HepG2 (cell line): ENCODE measurements around the gene DEFB124. TPM values are rescaled to one million over a fixed set of nuclear protein-coding genes. Genes with fewer than 3 reads are reported as not detected.

Experiments used
- CCDC6 ChIP-seq: sonication (generic); formaldehyde crosslinking; IDR thresholded peaks from 2 replicates; pipeline ENCODE4 v1.8.1; 2022; ENCODE audit warnings: mild to moderate bottlenecking, missing genetic modification reagents, moderate library complexity
- ERF ChIP-seq: IDR thresholded peaks from 2 replicates; pipeline ENCODE4 v1.6.1; 2018; ENCODE audit warnings: missing biosample characterization, missing genetic modification reagents
- KDM2A ChIP-seq: sonication (generic); formaldehyde crosslinking; IDR thresholded peaks from 2 replicates; pipeline ENCODE4 v1.4.0; 2020; ENCODE audit warnings: low read depth, missing genetic modification reagents, borderline replicate concordance
- NFKB2 ChIP-seq: sonication (generic); formaldehyde crosslinking; IDR thresholded peaks from 2 replicates; pipeline ENCODE4 v1.4.0; 2020; ENCODE audit warnings: missing genetic modification reagents, borderline replicate concordance
- RERE ChIP-seq: IDR thresholded peaks from 2 replicates; pipeline ENCODE4 v1.6.1; 2016; ENCODE audit warnings: low read depth, missing genetic modification reagents, missing compliant biosample characterization
- SNAPC4 ChIP-seq: sonication (generic); formaldehyde crosslinking; IDR thresholded peaks from 2 replicates; pipeline ENCODE4 v1.4.0; 2020; ENCODE audit warnings: mild to moderate bottlenecking, missing genetic modification reagents
- ZNF253 ChIP-seq: sonication (generic); formaldehyde crosslinking; IDR thresholded peaks from 2 replicates; pipeline ENCODE4 v1.8.0; 2022; ENCODE audit warnings: mild to moderate bottlenecking, missing genetic modification reagents, borderline replicate concordance
- ZNF567 ChIP-seq: sonication (generic); formaldehyde crosslinking; IDR thresholded peaks from 2 replicates; pipeline ENCODE4 v1.8.1; 2023; ENCODE audit warnings: mild to moderate bottlenecking, missing genetic modification reagents, borderline replicate concordance
- ZNF704 ChIP-seq: sonication (generic); formaldehyde crosslinking; IDR thresholded peaks from 2 replicates; pipeline ENCODE4 v1.8.1; 2023; ENCODE audit warnings: mild to moderate bottlenecking, inconsistent platforms, moderate library complexity, missing genetic modification reagents, borderline replicate concordance
- polyA plus RNA-seq, 8 experiments: library from polyadenylated mRNA; depleted of rRNA in 3 of 8; stranded (reverse) in 7 of 8; unstranded in 1 of 8; fragments of >200 nt; fragmentation: Illumina TruSeq in 4 of 8; extraction: Trizol in 4 of 8; gene quantifications; 2 replicates each; pipeline versions ENCODE4 v1.2.1 to v1.2.3, GENCODE V29; 2011 to 2016; ENCODE audit warnings: low read depth in 4 of 8, missing spikeins in 1 of 8, mixed read lengths in 1 of 8; ENCODE audit not compliant: insufficient read depth in 1 of 8
- total RNA-seq, 5 experiments: library from RNA; depleted of rRNA; stranded (reverse); fragments of >200 nt; fragmentation: Illumina TruSeq; extraction: Trizol; gene quantifications; 2 replicates each; pipeline ENCODE4 v1.2.3, GENCODE V29; 2016; ENCODE audit warnings: low read depth in 1 of 5
- TF ChIP-seq, protein P1 (sequence below), 2 experiments: sonication (generic) in 1 of 2; formaldehyde crosslinking in 1 of 2; IDR thresholded peaks; 2 replicates each; pipeline versions ENCODE4 v1.4.0 to v1.6.1; 2018 to 2020; ENCODE audit warnings: missing genetic modification reagents in 2 of 2, borderline replicate concordance in 1 of 2, low read depth in 1 of 2, mild to moderate bottlenecking in 1 of 2, missing biosample characterization in 1 of 2
- TF ChIP-seq, protein P2 (sequence below): fragments of 450-650 bp; IDR thresholded peaks from 2 replicates; pipeline ENCODE4 v1.6.1; 2017

DEFB124 gene
- total and polyA plus RNA-seq, 2 of the 13 experiments (the other 11 are each of a cell fraction or from before 2014, with no cell fraction given) = not detected

- TF ChIP-seq, protein P1, sequence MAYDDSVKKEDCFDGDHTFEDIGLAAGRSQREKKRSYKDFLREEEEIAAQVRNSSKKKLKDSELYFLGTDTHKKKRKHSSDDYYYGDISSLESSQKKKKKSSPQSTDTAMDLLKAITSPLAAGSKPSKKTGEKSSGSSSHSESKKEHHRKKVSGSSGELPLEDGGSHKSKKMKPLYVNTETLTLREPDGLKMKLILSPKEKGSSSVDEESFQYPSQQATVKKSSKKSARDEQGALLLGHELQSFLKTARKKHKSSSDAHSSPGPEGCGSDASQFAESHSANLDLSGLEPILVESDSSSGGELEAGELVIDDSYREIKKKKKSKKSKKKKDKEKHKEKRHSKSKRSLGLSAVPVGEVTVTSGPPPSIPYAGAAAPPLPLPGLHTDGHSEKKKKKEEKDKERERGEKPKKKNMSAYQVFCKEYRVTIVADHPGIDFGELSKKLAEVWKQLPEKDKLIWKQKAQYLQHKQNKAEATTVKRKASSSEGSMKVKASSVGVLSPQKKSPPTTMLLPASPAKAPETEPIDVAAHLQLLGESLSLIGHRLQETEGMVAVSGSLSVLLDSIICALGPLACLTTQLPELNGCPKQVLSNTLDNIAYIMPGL (CRISPR knock-in tag; IDR thresholded peaks at IDR 0.05; ENCODE audit: borderline replicate concordance in 1 of 2, low read depth in 1 of 2) = peak; percentile 96 to 99
- TF ChIP-seq SNAPC4 (CRISPR knock-in tag) (0 out of 2 replicates have a peak, but pooled peaks have one; percentile 2), ERF (CRISPR knock-in tag) (peak; percentile 89), ZNF704 (CRISPR knock-in tag) (peak; percentile 91), ZNF253 (CRISPR knock-in tag) (peak; percentile 83; the same call in 1 of the 2 replicates), ZNF567 (peak; percentile 66; the same call in 1 of the 2 replicates), CCDC6 (CRISPR knock-in tag) (peak; percentile 99), RERE (peak; percentile 16; the same call in 1 of the 2 replicates), KDM2A (CRISPR knock-in tag) (peak; percentile 95), NFKB2 (CRISPR knock-in tag) (peak; percentile 98)
- TF ChIP-seq, protein P2, sequence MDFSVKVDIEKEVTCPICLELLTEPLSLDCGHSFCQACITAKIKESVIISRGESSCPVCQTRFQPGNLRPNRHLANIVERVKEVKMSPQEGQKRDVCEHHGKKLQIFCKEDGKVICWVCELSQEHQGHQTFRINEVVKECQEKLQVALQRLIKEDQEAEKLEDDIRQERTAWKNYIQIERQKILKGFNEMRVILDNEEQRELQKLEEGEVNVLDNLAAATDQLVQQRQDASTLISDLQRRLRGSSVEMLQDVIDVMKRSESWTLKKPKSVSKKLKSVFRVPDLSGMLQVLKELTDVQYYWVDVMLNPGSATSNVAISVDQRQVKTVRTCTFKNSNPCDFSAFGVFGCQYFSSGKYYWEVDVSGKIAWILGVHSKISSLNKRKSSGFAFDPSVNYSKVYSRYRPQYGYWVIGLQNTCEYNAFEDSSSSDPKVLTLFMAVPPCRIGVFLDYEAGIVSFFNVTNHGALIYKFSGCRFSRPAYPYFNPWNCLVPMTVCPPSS = no peak
These were observed 39.5 kb upstream of the DEFB124 start, which contains the start of gene HM13 (continued) for GRCh38 chr20:31514154-31515071.
